ENCODE results near the gene MC1R.

Gene MC1R

DNA sequence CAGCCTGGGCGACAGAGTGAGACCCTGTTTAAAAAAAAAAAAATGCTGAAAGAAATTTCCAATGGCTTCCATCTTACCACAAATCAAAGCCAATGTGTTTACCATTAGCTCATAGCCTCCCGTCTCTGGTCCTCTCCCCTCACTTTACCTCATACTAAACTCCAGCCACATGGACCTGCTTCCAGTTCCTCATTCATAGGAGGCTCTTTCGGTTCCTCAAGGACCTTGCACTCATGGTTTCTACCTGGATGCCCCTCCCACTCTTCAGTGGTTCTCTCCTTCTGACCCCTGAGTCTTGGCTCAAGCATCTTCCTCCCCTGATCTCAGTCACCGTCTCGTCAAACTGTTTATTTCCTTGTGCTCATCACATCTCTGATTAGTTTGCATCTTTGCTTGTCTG, 26.1 kb downstream of the MC1R start:
- Histone ChIP-seq H3K4me1 (ENCODE audit: control insufficient read depth, insufficient read depth, low read length) (peaks cover 10% of the 10 kb centered on the region), H3K4me3 (ENCODE audit: low read depth, low read length) (no peak overlapping the region), H3K27me3 (ENCODE audit: control insufficient read depth, insufficient read depth, low read length) (peaks cover 32% of the 10 kb centered on the region), H3K27ac (ENCODE audit: low read depth, low read length) (no peak overlapping the region), H3K9ac (ENCODE audit: low read length) (no peak overlapping the region), H3K36me3 (ENCODE audit: control insufficient read depth, insufficient read depth, low read length) (no peaks in the 10 kb centered on the region), H3K9me3 (ENCODE audit: control insufficient read depth, insufficient read depth, low read depth, low read length) (no peaks in the 10 kb centered on the region)

DNA sequence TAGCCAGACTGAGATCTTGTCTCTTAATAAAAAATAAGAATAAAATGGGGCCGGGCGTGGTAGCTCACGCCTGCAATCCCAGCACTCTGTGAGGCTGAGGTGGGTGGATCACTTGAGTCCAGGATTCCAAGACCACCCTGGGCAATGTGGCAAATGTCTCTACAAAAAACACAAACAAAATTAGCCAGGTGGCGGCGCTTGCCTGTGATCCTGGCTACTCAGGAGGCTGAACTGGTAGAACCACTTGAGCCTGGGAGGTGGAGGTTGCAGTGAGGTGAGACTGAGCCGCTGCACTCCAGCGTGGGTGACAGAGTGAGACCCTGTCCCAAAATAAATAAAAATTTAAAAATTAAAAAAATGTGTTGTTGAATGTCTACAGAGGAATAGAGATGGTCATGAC, 27.0 kb downstream of the MC1R start:
- H3K9me3 ChIP-seq (ENCODE audit: control insufficient read depth, insufficient read depth, low read depth, low read length) = no peaks in the 10 kb centered on the region
- no peak overlapping the region for H3K9ac ChIP-seq (ENCODE audit: low read length)
- H3K27me3 ChIP-seq (ENCODE audit: control insufficient read depth, insufficient read depth, low read length) = peaks cover 34% of the 10 kb centered on the region
- peaks cover 10% of the 10 kb centered on the region for H3K4me1 ChIP-seq (ENCODE audit: control insufficient read depth, insufficient read depth, low read length)
- H3K27ac ChIP-seq (ENCODE audit: low read depth, low read length) = no peak overlapping the region
- no peak overlapping the region for H3K4me3 ChIP-seq (ENCODE audit: low read depth, low read length)
- no peaks in the 10 kb centered on the region for H3K36me3 ChIP-seq (ENCODE audit: control insufficient read depth, insufficient read depth, low read length)

DNA sequence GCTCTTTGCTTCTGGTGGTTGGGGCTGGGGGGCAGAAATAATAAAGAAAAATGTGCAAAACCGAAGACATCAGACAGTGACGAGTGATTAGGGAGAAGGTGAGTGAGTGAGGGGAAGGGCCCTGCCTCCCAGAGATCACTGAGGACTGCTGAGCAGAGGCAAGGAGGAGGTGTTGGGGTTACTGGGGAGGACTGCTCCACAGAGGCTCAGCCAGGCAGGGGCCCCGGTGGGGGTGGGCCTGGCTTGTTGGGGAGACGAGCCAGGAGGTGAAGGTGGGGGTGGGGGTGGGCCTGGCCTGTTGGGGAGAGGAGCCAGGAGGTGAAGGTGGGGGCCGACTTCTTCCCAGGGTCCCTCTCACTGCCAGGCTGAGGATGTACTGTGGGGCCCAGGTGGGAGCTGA, 27.9 kb downstream of the MC1R start:
- Histone ChIP-seq H3K9me3 (ENCODE audit: control insufficient read depth, insufficient read depth, low read depth, low read length) (no peaks in the 10 kb centered on the region), H3K27me3 (ENCODE audit: control insufficient read depth, insufficient read depth, low read length) (peaks cover 34% of the 10 kb centered on the region), H3K36me3 (ENCODE audit: control insufficient read depth, insufficient read depth, low read length) (no peaks in the 10 kb centered on the region), H3K27ac (ENCODE audit: low read depth, low read length) (no peak overlapping the region), H3K4me3 (ENCODE audit: low read depth, low read length) (no peak overlapping the region), H3K4me1 (ENCODE audit: control insufficient read depth, insufficient read depth, low read length) (peaks cover 10% of the 10 kb centered on the region), H3K9ac (ENCODE audit: low read length) (no peak overlapping the region)

DNA sequence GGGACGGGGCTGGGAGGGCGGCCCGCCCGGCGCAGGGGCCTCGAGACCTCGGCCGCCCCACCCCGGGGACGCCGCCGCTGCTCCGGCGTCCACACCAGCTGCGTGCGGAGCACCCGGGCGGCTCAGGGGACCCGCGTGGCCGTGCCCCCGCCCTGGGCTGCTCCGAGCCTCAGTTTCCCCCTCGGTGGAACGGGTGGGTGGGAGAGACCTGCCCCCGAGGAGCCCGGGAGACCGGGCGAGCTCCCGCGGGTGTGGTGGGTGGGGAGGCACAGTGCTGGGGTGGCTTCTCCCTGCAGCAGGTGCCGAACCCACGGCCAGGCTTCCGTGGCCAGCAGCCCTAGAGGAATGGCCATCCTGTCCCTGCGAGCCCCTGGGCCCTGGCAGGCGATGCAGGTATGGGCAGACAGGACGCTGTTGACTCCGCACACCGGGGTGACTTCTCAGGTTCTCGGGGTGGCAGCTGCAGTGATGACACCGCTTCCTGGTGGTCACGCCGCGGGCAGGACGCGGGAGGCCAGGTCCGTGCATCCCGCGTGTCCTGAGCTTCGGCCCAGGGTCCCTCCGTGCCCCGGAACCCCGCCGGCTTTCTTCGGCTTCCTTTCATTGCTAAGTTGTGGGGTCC, 30.6 kb downstream of the MC1R start:
- H3K36me3 ChIP-seq (ENCODE audit: control insufficient read depth, insufficient read depth, low read length) = no peaks in the 10 kb centered on the region
- peak overlapping the region; percentile 82 for H3K4me3 ChIP-seq (ENCODE audit: low read depth, low read length)
- H3K9me3 ChIP-seq (ENCODE audit: control insufficient read depth, insufficient read depth, low read depth, low read length) = no peaks in the 10 kb centered on the region
- H3K4me1 ChIP-seq (ENCODE audit: control insufficient read depth, insufficient read depth, low read length) = peaks cover 10% of the 10 kb centered on the region
- peak overlapping the region; percentile 66 for H3K9ac ChIP-seq (ENCODE audit: low read length)
- H3K27me3 ChIP-seq (ENCODE audit: control insufficient read depth, insufficient read depth, low read length) = peaks cover 34% of the 10 kb centered on the region
- no peak overlapping the region for H3K27ac ChIP-seq (ENCODE audit: low read depth, low read length)

DNA sequence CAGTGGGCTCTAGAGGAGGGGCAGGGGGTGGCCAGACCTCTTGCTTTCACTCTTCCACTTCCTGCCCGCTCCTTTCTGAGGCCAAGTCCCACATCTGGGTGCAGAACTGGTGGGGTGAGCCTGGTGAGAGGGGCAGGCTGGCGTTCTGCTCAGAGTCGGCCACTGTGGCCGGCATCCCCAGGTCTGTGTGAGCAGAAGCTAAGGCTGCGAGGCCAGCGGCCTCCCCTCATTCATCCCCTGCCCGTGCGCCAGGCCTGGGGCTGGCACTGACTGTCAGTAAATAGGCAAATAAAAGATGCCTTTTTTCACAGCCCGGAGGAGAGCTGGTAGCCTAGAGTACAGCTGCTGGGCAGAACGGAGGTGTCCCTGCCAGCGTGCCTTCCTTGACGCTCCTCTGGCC, 31.1 kb downstream of the MC1R start:
- Histone ChIP-seq H3K4me3 (ENCODE audit: low read depth, low read length) (peak overlapping the region; percentile 82), H3K9me3 (ENCODE audit: control insufficient read depth, insufficient read depth, low read depth, low read length) (no peaks in the 10 kb centered on the region), H3K27ac (ENCODE audit: low read depth, low read length) (no peak overlapping the region), H3K27me3 (ENCODE audit: control insufficient read depth, insufficient read depth, low read length) (peaks cover 33% of the 10 kb centered on the region), H3K36me3 (ENCODE audit: control insufficient read depth, insufficient read depth, low read length) (peaks cover 2% of the 10 kb centered on the region; the same call in 1 of the 2 replicates), H3K4me1 (ENCODE audit: control insufficient read depth, insufficient read depth, low read length) (peaks cover 11% of the 10 kb centered on the region), H3K9ac (ENCODE audit: low read length) (peak overlapping the region; percentile 66)

DNA sequence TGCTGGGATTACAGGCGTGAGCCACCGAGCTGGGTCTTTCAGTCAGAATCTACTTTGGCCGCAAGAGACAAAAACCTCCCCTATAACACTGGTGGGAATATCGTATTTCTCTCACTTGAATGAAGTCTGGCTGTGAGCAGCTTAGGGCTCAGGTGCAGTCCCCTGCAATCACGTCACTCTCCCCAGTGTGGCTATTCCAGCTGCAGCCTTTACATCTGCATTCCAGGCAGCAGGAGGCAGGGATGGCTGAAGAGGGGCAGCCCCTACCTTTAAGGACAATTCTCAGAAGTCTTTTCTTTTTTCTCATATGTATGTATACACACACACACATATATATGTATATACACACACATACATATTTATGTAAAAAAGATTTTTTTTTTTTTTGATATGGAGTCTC, 32.8 kb downstream of the MC1R start:
- no peak overlapping the region for H3K9ac ChIP-seq (ENCODE audit: low read length)
- H3K27me3 ChIP-seq (ENCODE audit: control insufficient read depth, insufficient read depth, low read length) = peaks cover 25% of the 10 kb centered on the region
- peaks cover 12% of the 10 kb centered on the region for H3K36me3 ChIP-seq (ENCODE audit: control insufficient read depth, insufficient read depth, low read length)
- H3K4me1 ChIP-seq (ENCODE audit: control insufficient read depth, insufficient read depth, low read length) = peaks cover 14% of the 10 kb centered on the region
- no peaks in the 10 kb centered on the region for H3K9me3 ChIP-seq (ENCODE audit: control insufficient read depth, insufficient read depth, low read depth, low read length)
- H3K27ac ChIP-seq (ENCODE audit: low read depth, low read length) = no peak overlapping the region
- H3K4me3 ChIP-seq (ENCODE audit: low read depth, low read length) = no peak overlapping the region

DNA sequence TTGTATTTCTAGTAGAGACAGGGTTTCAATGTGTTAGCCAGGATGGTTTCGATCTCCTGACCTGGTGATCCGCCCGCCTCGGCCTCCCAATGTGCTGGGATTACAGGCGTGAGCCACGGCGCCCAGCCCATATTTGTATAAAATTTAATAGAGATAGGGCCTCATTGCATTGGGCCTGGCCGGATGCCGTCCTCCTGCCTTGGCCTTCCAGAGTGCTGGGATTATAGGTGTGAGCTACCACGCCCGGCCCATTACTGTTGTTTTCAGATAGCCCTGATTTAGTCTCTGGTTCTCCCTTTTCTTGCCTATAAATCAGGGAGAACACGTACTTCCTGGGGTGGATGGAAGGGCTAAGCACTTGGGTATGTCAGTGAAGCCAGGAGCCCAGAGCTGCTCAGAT, 33.4 kb downstream of the MC1R start:
- Histone ChIP-seq H3K4me3 (ENCODE audit: low read depth, low read length) (no peak overlapping the region), H3K9me3 (ENCODE audit: control insufficient read depth, insufficient read depth, low read depth, low read length) (no peaks in the 10 kb centered on the region), H3K27ac (ENCODE audit: low read depth, low read length) (no peak overlapping the region), H3K36me3 (ENCODE audit: control insufficient read depth, insufficient read depth, low read length) (peaks cover 17% of the 10 kb centered on the region), H3K4me1 (ENCODE audit: control insufficient read depth, insufficient read depth, low read length) (peaks cover 14% of the 10 kb centered on the region), H3K27me3 (ENCODE audit: control insufficient read depth, insufficient read depth, low read length) (peaks cover 20% of the 10 kb centered on the region), H3K9ac (ENCODE audit: low read length) (no peak overlapping the region)

DNA sequence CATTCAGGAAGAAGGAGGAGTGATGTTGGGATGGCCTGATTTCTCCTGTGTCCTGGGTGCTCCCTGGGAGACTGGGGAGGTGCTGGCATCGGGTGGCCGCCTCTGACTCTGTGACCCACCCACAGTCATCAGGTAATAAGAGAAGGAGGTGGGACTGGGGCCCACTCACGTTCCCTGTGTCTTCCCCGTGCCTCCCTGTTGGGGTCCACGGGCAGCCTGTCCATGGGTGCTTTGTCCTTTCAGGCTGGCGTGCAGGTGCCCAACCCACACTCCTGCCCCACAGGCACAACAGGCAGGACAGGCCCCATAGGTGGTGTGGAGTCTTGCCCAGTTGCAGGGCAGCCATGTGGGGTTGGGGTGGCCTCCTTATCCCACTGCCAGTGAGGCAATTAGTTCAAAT, 33.9 kb downstream of the MC1R start:
- Histone ChIP-seq H3K9ac (ENCODE audit: low read length) (no peak overlapping the region), H3K4me3 (ENCODE audit: low read depth, low read length) (no peak overlapping the region), H3K27me3 (ENCODE audit: control insufficient read depth, insufficient read depth, low read length) (peaks cover 15% of the 10 kb centered on the region), H3K4me1 (ENCODE audit: control insufficient read depth, insufficient read depth, low read length) (peaks cover 13% of the 10 kb centered on the region), H3K9me3 (ENCODE audit: control insufficient read depth, insufficient read depth, low read depth, low read length) (no peaks in the 10 kb centered on the region), H3K36me3 (ENCODE audit: control insufficient read depth, insufficient read depth, low read length) (peaks cover 22% of the 10 kb centered on the region), H3K27ac (ENCODE audit: low read depth, low read length) (no peak overlapping the region)

DNA sequence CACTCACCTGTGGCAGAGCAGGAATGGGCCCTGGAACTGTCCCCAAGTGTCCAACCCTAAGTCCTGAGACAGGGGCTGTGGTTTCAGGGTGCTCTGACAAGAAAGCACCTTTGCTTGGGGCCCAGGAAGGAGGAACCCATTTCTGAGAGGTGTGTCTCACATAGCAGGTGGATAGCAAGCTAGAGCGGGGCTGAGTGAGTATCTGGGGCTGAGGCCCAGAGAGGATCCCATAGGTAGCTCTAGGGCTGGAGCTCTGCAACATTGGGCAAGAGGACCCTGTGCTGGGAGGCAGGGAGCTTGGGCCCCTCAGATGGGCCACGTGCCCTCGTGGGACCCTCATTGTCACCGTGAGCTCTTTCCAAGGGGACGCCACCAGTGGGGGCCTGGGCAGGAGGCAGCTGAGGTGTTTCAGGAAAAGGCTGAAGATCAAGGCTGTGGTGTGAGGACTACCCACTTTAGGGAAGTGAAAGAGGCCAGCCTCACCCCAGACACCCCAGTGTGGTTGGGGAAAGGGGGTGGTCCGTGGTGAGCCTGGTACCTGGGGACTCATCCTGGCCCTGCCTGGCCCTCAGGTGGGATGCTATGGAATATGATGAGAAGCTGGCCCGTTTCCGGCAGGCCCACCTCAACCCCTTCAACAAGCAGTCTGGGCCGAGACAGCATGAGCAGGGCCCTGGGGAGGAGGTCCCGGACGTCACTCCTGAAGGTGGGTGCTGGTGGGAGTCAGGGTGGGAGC, 35.2 kb downstream of the MC1R start:
- H3K9ac ChIP-seq (ENCODE audit: low read length) = no peak overlapping the region

DNA sequence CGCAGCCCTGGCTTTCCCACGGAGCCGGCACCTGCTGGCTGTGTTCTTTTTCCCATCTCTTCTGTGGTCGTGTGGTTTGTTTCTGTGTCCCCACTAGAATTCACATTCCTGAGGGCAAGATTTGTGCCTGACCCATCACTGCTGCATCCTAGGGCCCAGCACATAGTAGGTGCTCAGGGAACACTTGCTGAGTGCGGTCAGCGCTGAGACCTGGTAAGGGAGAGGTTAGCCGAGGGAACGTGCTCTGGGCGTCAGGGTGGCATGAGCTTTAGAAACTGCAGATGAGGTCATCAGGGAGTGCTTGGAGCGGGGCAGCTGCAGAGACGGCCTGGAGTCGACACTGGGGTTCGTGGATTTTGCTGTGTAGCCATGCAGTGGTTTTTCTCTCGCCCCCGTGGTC, 35.8 kb downstream of the MC1R start:
- no peak overlapping the region for H3K9ac ChIP-seq (ENCODE audit: low read length)

More for the DNA sequence above, 35.2 kb downstream of the MC1R start:
- Histone ChIP-seq H3K36me3 (ENCODE audit: control insufficient read depth, insufficient read depth, low read length) (peaks cover 35% of the 10 kb centered on the region), H3K4me1 (ENCODE audit: control insufficient read depth, insufficient read depth, low read length) (peaks cover 10% of the 10 kb centered on the region; the same call in 1 of the 2 replicates), H3K27me3 (ENCODE audit: control insufficient read depth, insufficient read depth, low read length) (peaks cover 9% of the 10 kb centered on the region), H3K4me3 (ENCODE audit: low read depth, low read length) (no peak overlapping the region), H3K9me3 (ENCODE audit: control insufficient read depth, insufficient read depth, low read depth, low read length) (no peaks in the 10 kb centered on the region), H3K27ac (ENCODE audit: low read depth, low read length) (no peak overlapping the region)

DNA sequence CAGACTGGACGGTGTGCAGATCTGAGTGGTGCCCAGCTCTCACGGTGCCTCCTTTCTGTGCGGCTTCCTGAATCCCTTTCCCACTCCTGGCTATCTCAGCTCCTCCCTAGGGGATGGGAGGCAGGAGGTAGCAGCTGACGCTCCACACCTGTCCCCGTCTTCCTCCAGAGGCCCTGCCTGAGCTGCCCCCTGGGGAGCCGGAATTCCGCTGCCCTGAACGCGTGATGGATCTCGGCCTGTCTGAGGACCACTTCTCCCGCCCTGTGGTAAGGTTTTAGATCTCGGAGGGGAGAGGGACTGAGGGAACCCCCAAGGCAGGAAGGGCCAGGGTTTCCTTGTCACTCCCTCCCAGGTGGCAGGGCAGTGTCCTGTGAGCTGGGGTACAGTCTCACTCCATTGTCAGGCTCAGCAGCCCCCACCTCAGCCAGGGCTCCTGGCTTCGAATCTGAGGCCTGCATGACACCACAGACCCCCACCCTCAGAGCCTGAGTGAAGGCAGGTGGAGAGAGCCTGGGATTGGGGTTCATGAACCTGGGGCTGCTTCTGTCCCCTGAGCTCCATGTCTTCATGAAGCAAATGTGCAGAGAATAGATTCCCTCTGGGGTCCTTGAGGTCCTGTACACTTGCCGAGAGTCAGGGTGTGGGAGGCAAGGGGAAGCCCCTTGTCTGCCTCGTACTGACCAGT, 36.5 kb downstream of the MC1R start:
- Histone ChIP-seq H3K4me1 (ENCODE audit: control insufficient read depth, insufficient read depth, low read length) (0 out of 2 replicates have a peak, but pooled peaks cover 4% of the 10 kb centered on the region), H3K36me3 (ENCODE audit: control insufficient read depth, insufficient read depth, low read length) (peaks cover 45% of the 10 kb centered on the region), H3K27ac (ENCODE audit: low read depth, low read length) (no peak overlapping the region), H3K9ac (ENCODE audit: low read length) (no peak overlapping the region), H3K4me3 (ENCODE audit: low read depth, low read length) (no peak overlapping the region), H3K9me3 (ENCODE audit: control insufficient read depth, insufficient read depth, low read depth, low read length) (no peaks in the 10 kb centered on the region), H3K27me3 (ENCODE audit: control insufficient read depth, insufficient read depth, low read length) (no peaks in the 10 kb centered on the region)

More for the DNA sequence above, 35.8 kb downstream of the MC1R start:
- H3K27ac ChIP-seq (ENCODE audit: low read depth, low read length) = no peak overlapping the region
- H3K9me3 ChIP-seq (ENCODE audit: control insufficient read depth, insufficient read depth, low read depth, low read length) = no peaks in the 10 kb centered on the region
- peaks cover 40% of the 10 kb centered on the region for H3K36me3 ChIP-seq (ENCODE audit: control insufficient read depth, insufficient read depth, low read length)
- no peak overlapping the region for H3K4me3 ChIP-seq (ENCODE audit: low read depth, low read length)
- peaks cover 8% of the 10 kb centered on the region; the same call in 1 of the 2 replicates for H3K4me1 ChIP-seq (ENCODE audit: control insufficient read depth, insufficient read depth, low read length)
- H3K27me3 ChIP-seq (ENCODE audit: control insufficient read depth, insufficient read depth, low read length) = peaks cover 5% of the 10 kb centered on the region

Measured in HUES6 (cell line).